Stimulated activated CD8-positive, alpha-beta memory T cell treated with anti-CD3 and anti-CD28 coated beads, Interleukin-15, amount 100 ng/mL, for 4 hours (primary cell): ENCODE data around the gene GYPA.
"Not testable (repeated sequence)": the region's sequence is repeated elsewhere in the genome, so short reads cannot be mapped to it uniquely, and the experiment has no call there.

Experiments used
- DNase-seq, 2 donors: peaks; one replicate each; pipeline ENCODE4 v3.0.0-alpha.2; 2020; ENCODE audit warnings: low read depth in 2 of 2

The GYPA gene

DNA sequence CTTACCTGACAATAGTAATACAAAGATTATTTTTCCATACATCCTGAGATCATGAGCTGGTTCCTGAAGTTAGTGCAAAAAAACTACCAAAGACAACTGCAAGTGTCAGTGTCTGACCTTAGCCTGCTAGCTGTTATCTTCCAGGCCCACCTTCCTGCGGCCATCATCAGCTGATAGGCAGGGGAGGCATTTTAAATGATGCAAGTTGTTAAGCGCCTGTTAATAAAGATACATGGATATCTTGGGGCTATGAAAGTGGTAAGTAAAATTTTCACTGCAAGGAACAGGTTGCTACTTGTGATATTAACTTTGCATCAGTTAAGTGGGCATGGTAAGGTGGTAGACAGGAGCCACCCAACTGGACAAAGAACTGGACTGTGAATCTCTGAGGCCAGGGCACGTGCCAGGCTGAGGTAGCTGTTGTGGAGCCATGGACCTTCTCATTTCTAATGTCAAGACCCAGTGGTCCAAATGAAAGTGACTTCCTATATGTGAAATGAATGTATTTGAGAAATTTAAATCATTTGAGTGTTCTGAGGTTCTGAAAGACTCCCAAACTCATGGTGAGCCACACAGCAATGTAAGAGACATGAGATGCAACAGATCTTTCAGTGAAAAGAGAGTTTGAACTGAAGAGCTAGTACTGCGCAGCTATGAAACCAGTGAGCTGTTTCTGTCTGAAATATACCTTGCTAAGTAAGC lies at the start of gene GYPA:
TSS of gene GYPA (minus strand) at position 125 of the 702 bp plus-strand sequence. CDS start at position 42, 83 bp downstream.
- not testable (repeated sequence) for DNase-seq

DNA sequence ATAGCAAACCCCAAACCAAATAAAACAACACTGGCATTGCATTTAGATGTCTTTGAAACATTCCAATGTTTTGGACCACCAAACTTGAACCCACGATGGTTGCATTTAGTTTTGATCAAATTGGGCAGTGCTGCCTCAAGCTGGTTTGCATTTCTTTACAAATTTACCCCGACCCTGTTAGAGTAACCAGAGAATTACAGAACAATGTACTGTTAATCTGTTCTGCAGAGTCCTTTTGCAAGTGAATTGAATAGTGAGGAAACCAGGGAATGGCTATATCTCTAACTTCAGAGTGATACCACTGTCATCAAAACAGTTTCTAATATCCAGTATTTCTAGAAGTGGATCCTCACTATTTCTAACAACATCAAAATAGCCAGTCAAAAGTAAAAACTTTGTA lies 49.5 kb upstream of the GYPA start:
- no peak for DNase-seq

DNA sequence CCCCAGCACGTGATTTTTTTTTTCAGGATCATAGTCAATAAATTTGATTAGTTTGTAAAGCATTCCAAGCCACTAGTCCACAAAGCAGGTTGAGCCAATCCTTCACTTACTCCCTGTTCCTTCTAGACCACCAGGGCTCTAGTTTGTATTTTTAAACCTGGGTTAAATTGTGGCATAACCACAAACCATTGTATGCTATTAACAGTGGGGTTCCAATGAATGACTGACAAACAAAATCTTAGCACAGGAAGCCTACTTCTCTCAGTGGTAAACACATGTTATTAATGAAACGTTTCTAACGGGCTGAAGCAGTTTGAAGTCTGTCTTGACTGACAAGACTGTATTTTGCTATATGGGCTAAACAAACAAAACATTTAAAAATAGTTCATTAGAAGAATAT lies 48.6 kb upstream of the GYPA start:
- no peak for DNase-seq

DNA sequence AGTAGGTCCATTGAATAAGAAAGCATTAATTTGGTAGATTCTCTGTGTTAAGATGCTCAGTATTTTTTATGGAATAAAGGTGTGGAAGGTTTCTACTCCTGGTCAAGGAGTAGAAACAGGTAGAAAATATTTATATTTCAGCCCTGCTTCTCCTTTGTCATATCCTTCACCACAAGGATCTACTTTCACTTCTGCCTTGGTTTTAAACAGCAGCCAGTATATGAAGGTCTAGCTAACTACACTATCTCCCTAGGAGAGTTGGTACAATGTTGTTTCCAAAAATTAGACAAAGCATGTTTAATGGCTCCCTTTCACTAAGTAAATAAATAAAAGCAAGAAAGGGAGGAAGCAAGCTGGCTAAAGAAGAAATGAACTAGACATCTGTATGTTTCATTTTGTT lies 44.6 kb upstream of the GYPA start:
- DNase-seq = no peak

DNA sequence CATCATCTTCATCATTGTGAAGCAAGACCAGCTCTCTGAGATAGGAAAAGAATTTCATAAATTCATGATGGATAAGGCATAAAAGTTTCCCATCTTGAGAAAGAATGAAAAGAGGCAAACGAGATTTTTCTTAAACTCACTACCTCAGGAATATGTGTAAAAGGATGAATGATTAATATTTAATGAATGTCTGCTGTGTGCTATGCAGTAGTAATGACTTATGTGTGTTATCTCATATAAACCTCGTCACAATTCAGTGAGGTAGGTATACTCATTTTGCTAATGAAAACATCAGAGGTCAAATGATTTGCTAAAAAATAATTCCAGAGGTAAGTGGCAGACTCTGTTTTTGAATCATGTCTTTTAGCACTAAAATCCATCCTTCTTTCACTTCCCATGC lies 42.6 kb upstream of the GYPA start:
- DNase-seq = no peak

DNA sequence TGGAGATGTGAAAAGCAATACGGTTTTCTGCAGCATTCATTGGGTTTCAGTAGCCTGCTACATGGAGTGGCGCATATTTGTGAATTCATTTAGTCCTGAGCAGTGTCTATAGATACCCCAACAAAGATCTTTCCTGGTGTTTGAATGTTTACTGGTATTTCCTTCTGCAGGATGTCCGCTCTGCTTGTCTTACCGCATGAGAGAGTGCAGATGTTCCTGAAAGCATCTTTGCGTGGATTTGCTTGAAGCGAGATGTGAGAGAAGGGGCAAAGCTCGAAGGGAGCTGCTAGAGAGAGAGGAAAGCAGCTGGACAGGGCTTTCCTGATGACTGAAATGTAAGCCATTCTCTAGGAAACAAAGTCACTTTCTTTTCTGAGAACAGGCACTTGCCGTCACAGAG lies 40.9 kb upstream of the GYPA start:
- no peak for DNase-seq

DNA sequence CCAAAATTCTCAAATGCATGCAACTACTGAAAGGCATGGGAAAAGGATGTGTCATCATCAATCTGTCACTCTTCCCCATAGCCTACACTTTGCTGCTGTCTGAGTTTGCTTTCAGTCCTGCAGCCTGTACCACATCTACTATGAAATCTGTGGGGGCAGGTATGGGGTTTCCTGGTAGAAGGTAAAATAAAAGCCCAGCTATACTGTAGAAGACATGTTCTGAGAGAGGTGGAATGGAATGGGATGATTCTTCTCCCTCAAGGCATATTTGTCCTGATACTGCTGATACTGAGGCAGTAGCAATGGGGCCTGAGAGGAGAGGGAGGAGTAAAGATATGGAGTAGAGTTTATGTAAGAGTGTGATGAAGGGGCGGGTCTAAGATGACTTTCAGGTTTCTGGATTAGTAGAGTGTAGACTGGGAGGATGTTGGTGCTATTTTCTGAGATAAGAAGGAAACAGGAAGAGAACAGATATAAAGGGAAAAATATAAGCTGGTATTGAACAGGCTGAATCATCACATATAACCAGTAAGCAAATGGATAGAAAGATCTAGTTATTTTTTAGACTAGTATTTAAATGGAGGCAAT lies 38.7 kb upstream of the GYPA start:
- DNase-seq = no peak

DNA sequence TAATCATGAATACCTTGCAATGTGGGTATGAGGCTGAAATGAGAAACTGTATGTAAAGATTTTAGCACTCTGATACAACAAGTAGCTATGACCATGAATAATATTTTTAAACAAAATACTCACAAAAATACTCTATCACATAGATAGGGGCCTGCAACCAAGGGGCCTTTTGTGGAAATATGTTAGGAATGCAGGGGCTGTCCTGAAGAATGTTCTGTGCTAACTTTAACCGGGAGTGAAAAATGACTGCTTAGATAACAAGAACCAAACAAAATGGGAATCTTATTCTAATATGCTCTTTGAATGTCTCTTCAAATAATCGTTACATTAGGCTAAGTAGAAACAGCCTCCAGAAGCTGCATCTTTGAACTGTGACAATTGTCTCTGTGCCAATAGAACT lies 37.9 kb upstream of the GYPA start:
- no peak for DNase-seq

DNA sequence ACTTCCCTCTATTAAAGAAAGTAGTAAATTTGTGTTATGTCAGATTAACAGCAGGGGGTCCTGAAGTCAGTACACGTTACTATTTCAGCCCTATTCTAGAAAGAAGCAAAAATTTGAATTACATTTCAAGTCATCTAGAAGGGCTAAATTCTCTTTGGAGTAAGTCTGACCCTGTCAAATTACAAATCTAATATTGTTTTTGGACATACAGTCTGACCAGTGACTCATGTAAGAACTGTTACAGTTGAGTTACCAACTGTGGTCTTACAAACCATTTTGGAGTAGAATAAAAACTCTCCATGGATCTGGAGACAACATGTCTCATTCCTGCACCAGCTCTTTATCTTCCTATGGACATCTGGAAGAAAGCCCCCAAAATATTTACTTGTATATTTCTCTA lies 36.0 kb upstream of the GYPA start:
- DNase-seq = no peak

DNA sequence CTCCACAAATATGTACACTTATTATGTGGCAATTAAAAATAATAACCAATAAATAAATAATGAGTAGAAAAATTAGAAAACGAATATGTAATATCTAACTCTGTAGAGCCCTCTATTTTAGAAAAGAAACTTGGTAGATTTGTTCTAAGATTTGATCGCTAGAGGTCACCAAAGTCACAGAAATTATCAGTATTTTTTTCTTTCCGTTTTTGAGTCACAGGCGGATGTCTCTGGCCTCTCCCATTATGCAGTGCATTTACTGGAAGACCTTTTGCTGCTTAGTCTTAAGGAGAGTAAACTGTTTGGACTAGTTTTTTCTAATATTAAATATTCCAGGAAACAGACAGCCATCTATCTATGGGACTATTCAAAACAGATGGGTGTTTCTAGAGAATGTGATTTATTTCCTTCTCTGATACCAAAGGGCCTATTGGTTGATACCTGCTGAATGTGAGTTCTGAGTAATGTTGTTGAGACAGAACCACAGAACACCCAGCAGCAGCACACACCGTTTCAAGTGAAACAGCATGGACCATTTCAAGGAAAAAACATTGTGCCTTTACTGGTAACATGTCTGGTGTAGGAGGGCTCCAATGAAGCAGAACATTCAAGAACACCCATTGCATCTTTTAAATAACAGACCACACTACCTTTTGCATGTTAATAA lies 34.0 kb upstream of the GYPA start:
- DNase-seq = no peak

DNA sequence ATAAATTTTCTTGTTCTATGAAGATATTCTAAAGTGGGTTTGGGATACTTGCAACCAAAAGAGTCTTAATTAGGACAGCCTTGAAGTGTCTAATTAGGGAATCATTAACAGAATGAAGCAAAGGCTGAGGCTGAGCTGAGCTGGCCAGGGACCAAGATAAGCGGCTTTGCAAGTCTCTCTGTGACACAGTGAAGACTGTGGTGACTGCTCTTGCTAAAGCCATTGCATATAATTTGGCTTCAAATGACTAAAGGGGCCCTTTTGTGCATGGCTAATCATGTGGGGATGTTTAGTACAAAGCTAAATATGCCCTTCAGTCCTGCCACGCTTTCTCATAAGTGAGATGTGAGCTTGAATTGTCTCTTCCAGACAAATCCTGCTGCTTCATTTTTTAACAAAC lies 31.2 kb upstream of the GYPA start:
- DNase-seq = no peak

DNA sequence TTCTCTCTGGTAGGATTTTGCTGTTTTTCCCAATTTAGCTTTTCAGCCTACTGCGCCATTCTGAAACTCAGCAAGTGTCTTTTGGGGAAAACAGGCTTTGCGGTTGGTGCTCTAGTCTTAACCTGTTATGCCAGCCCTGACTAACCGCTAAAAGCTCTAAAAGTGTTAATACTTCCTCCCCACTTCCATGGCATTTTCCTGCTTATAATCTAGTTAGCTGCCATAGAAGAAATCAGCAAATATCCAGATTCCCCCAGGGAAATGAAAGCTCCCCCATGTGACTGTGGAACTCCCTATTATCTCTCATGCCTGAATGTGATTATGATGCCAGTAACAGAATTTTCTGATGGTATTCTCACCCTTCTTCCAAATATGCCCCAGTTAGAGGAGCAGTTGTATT lies 28.7 kb upstream of the GYPA start:
- no peak for DNase-seq

DNA sequence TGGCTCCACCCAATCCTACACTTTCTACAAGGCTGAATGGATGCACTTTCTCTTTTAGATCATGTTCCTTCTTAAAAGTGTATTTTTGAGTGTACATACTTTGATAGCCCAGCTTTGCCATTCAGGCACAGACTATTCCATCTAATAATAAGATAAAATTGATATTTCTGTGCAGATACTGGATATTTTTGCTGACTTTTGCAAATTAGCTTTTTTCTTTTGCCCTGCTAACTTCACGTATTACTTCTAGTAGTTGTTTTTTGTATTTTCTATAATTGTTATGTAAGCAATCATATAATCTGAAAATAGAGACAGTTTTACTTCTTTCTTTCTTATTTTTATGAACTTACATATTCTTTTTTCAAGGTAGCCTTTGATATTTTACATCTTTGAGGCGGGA lies 13.5 kb upstream of the GYPA start:
- DNase-seq = no peak

DNA sequence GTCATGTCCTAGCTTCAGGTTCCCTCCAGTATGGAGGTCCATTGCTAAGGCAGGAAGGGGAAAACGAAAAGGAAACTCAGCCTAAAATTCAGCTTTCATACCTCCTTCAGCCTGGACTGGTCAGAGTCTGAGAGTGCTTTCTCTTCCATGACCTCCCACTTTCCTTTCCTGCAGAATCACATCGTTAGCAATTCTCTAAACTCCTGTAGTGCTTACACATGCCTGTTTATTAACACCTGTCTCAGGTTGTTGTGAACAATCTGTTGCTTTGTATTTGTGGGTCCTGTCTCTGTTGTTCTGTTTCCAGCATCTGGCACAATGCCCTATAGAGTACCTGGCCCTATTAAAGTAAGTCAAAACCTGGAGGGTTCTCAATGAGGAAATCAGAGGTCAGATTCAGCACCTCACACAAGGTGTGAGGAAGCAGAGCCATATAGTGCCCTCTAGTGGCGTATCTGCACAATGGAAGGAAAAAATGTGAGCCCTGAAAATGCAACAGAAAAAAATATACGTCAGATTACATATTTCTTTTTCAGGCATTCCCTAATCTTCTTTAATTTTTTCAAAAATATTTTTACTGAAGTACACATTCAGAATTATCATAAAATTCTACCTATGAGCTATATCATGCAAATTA lies 2.3 kb upstream of the GYPA start:
- not testable (repeated sequence) for DNase-seq

DNA sequence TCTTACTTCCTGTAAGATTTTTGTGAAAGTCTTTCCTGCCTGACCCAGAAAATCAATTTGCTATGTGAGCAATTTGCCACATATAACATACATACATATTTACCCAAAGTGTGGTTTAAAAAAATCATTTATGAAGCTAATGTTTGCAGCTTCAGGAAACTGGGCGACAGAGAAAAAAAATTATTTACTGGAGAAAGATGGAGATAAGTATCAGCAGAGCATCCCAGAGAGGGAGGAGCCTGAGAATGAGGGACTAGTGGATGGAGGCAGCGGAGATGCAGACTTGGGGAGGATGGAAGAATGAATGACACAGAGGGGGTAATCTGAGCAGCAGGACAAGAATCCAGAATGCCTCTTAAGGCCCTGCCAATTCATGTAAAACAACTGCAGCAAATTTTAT lies 975 bp upstream of the GYPA start:
- no peak for DNase-seq

DNA sequence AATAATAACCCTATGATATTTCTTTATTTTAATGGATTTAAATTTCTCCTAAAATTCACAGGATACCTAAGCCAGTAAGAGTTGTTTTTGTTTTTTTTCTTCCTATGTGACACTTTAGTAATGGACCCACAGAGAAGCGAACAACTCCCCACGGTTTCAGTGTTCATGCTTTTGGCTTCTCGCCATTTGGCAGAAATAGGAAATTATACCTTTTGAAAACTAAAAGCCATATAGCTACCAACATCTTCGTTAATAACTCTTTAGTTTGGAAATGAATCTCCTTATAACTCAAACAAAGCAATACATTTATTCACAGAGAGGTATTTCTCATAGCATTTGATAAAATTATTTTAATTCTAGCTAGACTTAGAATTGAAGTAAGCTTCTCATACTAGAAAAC lies 527 bp downstream of the GYPA start:
- DNase-seq = not testable (repeated sequence)

DNA sequence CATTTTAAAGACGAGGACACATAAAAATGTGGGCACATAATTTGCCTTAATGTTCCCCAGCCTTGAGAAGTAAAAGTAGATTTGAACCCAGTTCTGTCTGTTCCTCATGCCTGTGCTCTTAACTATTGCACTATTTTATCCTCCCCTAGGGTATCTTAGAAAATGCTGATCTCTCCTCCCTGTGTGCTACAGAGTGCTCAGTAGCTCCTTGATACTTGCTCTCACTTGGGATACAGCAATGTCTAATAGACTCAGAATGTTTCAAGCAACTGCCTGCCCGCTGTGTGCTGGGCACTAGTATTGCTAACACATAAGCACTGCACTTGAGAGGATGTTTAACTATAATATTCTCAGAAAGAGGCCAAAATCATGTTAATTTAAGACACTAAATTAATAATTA lies 971 bp downstream of the GYPA start:
- DNase-seq = not testable (repeated sequence)

DNA sequence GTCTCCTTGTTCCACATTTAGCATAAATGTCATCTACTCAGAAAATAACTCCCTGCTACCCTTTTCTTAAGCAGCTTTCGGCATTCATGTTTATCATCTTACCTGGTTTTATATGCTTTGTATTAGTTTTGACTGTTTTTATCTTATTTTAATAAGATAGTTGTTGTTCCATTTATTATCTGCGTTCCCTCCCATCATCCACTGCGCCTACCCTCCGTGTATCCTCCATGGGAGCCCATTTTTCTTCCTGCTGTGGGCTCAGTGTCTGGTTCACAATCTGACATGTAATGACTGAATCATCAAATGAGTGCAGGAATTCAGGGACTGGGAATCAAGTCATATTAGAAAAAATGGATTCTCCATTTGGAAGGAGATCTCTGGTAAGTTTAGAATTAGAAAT lies 2.3 kb downstream of the GYPA start:
- DNase-seq = not testable (repeated sequence)

DNA sequence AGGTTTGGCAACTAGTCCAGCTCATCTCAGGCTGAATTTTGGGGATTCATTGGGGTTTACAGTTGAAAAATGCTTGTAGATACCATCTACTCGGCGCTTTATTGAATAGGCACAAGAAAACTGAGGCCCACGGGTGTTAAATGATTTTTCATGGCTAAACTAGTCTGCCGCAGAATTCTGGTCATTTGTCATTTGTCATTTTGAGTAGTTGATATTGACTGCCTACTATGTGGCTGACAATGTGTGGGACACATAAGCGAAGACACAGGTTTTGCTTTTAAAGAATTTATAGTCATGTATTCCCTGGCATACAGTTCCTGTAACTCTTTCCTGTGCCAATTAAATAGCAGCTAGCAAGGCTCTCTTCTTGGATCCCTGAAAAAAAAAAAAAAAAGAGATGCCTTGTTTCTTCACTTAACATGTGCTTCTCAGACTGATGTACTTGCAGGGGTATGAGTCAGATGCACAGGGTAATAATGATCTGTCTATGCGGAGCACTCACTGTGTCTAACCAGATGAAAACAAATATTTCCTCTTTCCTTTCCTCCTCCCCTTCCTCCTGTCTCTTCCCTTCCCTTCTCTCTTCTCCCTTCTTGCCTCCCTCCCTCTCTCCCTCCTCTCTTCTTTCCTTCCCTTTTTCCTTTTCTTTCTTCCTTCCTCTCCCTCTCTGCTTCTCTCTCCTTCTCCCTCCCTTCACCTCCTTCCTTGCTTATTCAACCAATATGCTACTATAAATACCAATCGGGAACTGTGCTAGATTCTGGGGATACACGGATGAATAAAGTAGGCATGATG lies 3.2 kb downstream of the GYPA start:
- DNase-seq = not testable (repeated sequence)

DNA sequence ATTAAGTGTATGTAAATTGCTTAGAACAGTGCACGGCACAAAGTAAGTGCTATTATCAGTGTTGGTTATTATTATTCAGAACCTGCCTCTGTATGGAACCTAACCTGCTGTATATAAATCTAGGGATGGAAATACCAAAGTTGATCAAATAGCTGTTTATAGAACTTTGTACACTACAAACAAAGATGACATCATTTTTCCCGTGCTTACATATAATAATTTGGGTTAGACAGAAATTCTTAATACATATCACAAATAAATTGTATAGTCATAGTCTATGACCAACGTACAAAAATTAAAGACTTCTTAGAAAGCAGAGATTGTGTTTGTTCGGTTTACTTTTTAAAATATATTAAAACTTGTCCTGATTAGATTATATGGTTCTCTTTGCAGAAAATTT lies 4.3 kb downstream of the GYPA start:
- DNase-seq = not testable (repeated sequence)

DNA sequence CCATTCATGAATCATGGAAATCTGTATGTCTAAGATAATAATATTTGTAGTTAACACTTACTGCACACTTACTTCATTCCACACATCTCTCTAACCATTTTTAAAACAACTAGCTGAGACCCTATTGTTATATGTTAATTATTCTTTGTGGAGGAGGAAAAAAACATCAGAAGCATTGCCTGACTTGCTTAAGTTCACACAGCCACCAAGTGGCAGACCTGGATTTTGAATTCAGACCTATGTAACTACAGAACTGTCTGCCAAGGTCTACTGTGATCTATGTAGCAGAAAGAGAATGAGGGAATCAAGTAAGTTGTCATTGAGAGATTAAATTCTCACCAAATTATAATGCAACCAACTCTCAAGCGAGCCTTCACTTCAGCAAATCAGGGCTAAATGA lies 10.4 kb downstream of the GYPA start:
- not testable (repeated sequence) for DNase-seq

DNA sequence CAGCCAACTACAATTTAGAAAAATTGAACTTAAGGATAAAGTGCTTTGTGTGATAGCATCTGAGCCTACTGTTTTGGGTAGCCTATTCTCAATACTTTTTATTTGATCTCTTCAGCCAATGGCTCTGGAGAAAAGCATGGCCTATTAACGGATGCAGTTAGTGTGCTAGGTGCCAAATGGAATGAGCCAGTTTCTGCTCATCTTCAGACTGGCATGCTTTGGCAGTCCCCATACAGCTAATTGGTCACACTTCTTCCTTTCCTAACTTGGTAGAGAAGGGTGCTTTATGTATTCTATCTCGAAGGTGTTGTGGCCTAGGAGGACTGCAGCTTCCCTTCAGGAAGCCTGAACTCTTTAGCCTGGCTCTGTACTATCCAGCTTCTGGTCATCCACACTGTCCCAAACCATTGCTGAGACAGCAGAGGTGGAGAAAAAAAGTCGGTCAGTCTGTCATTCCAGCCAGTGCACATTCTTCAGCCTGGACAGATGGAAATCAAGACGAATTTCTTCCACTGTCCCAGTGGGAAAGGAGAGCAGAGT lies 11.1 kb downstream of the GYPA start:
- DNase-seq = not testable (repeated sequence)
